HG03460 (cell line): Measurements from ENCODE around the gene CTAG1B.
"Not testable (repeated sequence)": the region's sequence is repeated elsewhere in the genome, so short reads cannot be mapped to it uniquely, and the experiment has no call there.

Experiments
- ATAC-seq: cut with Tn5 transposase; IDR thresholded peaks from one replicate; pipeline ENCODE4 v1.9.1; 2021; ENCODE audit not compliant: unreplicated experiment

The CTAG1B gene

GRCh38 chrX:154590415-154590814 lies 28.7 kb downstream of the CTAG1B start:
- not testable (repeated sequence) for ATAC-seq

GRCh38 chrX:154584585-154585183 lies 34.4 kb downstream of the CTAG1B start, which contains the start of gene CTAG1A:
CTAG1A (plus strand) TSS chrX:154585133; CDS start chrX:154585207, 74 bp downstream.
- ATAC-seq, result not testable (repeated sequence)

GRCh38 chrX:154582994-154583393 lies 36.1 kb downstream of the CTAG1B start:
- not testable (repeated sequence) for ATAC-seq

- ATAC-seq, result not testable (repeated sequence)
Observed at GRCh38 chrX:154575076-154575475, 44.0 kb downstream of the CTAG1B start.

GRCh38 chrX:154573061-154573460 lies 46.0 kb downstream of the CTAG1B start:
- ATAC-seq, result not testable (repeated sequence)

- not testable (repeated sequence) for ATAC-seq
Observed at GRCh38 chrX:154570361-154570760, 48.7 kb downstream of the CTAG1B start.
